H1 (cell line): ENCODE results near the gene SH3GL1. TPM values are rescaled to one million over a fixed set of nuclear protein-coding genes. Genes with fewer than 3 reads are reported as not detected.

ENCODE experiments used
- ATF2 ChIP-seq: IDR thresholded peaks from 2 replicates; pipeline ENCODE4 v1.6.1; 2012; ENCODE audit warnings: low read length, inconsistent platforms
- BRCA1 ChIP-seq: IDR thresholded peaks from 2 replicates; pipeline ENCODE4 v1.6.1; 2012; ENCODE audit warnings: low read depth, low read length, improper control_type of control experiment
- CHD2 ChIP-seq: IDR thresholded peaks from 2 replicates; pipeline ENCODE4 v1.6.1; 2012; ENCODE audit warnings: low read length, improper control_type of control experiment
- CHD7 ChIP-seq: fragments of 300-600 bp; sonication (generic); IDR thresholded peaks from 2 replicates; pipeline ENCODE4 v1.7.1; 2012; ENCODE audit warnings: low read length, moderate library complexity, mild to moderate bottlenecking, inconsistent platforms; ENCODE audit not compliant: insufficient replicate concordance
- CREB1 ChIP-seq: IDR thresholded peaks from 2 replicates; pipeline ENCODE4 v1.6.1; 2012; ENCODE audit warnings: inconsistent platforms
- GTF2F1 ChIP-seq: IDR thresholded peaks from 2 replicates; pipeline ENCODE4 v1.6.1; 2012; ENCODE audit warnings: low read depth, low read length, improper control_type of control experiment, borderline replicate concordance
- KDM4A ChIP-seq: IDR thresholded peaks from one replicate; pipeline ENCODE4 v1.7.1; 2012; ENCODE audit warnings: low read depth, mild to moderate bottlenecking, moderate library complexity, low read length, inconsistent platforms; ENCODE audit not compliant: severe bottlenecking
- PHF8 ChIP-seq: fragments of 200-600 bp; sonication (generic); conservative IDR thresholded peaks from 2 replicates; pipeline ENCODE4 v1.7.1; 2012; ENCODE audit warnings: low read depth, mild to moderate bottlenecking, inconsistent platforms, low read length, moderate library complexity
- ZNF274 ChIP-seq: IDR thresholded peaks from 2 replicates; pipeline ENCODE4 v1.7.0; 2012; ENCODE audit warnings: low read length, borderline replicate concordance; ENCODE audit errors: extremely low read depth
- polyA plus RNA-seq, 7 experiments: library from polyadenylated mRNA; depleted of rRNA in 3 of 7; stranded (reverse) in 5 of 7; unstranded in 2 of 7; fragments of >200 nt in 5 of 7; fragments of 200-250 nt in 2 of 7; gene quantifications; 1 replicate in 5 of 7; 2 replicates in 1 of 7; 4 replicates in 1 of 7; pipeline versions ENCODE4 v1.2.1 to v1.2.3, GENCODE V29; 2011 to 2013; ENCODE audit warnings: missing spikeins in 2 of 7, mixed read lengths in 2 of 7
- total RNA-seq: library from RNA; stranded (reverse); fragmentation: NEBNext Ultra II Directional; extraction: Animal tissue kit (Norgen Biotek cat#: 25700); gene quantifications from 2 replicates; pipeline ENCODE4 v1.2.1, GENCODE V29; 2021

Gene SH3GL1
- total and polyA plus RNA-seq, 2 of the 8 experiments (the other 6 are each of a cell fraction or from before 2014, with no cell fraction given), result 81.5 to 102 TPM

- TF ChIP-seq CHD7, result no peak
- peak; percentile 81 for TF ChIP-seq PHF8
- peak; percentile 51; the same call in 1 of the 2 replicates for TF ChIP-seq CREB1
- TF ChIP-seq BRCA1, result no peak
- no peak for TF ChIP-seq ATF2
- peak; percentile 56 for TF ChIP-seq KDM4A
- TF ChIP-seq GTF2F1, result no peak
- TF ChIP-seq ZNF274, result no peak
- TF ChIP-seq CHD2, result peak; percentile 82
Observed at GRCh38 chr19:4328243-4328990, 71.9 kb downstream of the SH3GL1 start (continued).
